ENCODE results near the gene TMEM233.

TMEM233 gene

DNA sequence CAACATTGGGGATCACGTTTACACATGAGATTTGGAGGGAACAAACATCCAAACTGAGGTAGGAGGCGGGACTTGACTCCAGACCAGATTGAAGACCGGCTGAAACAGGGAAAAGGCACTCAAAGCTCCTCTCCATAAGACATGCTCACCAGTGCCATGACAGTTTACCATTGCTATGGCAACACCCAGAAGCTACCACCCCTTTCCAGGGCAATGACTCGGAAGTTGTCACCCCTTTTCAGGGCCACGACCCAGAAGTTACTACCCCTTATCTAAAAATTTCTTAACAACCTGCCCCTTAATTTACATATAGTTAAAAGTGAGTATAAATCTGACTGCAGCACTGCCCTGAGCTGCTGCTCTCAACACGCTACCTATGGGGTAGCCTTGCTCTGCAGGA, 34.1 kb downstream of the TMEM233 start:
- Histone ChIP-seq H3K9ac (ENCODE audit: low read depth in 1 of 2, low read length in 2 of 2) (no peak overlapping the region), H3K9me3 (ENCODE audit: control insufficient read depth in 1 of 2, low read length in 2 of 2) (no peaks in the 10 kb centered on the region), H3K27ac (ENCODE audit: low read depth, low read length) (no peak overlapping the region), H3K27me3 (ENCODE audit: control insufficient read depth in 1 of 2, insufficient read depth in 2 of 2, low read length in 2 of 2) (peaks cover 0 to 3% of the 10 kb centered on the region in 2 donors), H3K4me1 (ENCODE audit: control insufficient read depth in 1 of 2, insufficient read depth in 2 of 2, low read length in 2 of 2) (no peaks in the 10 kb centered on the region), H3K4me3 (ENCODE audit: low read depth in 1 of 2, low read length in 2 of 2) (no peak overlapping the region), H3K36me3 (ENCODE audit: control insufficient read depth in 1 of 2, insufficient read depth in 2 of 2, low read length in 2 of 2) (no peaks in the 10 kb centered on the region)

DNA sequence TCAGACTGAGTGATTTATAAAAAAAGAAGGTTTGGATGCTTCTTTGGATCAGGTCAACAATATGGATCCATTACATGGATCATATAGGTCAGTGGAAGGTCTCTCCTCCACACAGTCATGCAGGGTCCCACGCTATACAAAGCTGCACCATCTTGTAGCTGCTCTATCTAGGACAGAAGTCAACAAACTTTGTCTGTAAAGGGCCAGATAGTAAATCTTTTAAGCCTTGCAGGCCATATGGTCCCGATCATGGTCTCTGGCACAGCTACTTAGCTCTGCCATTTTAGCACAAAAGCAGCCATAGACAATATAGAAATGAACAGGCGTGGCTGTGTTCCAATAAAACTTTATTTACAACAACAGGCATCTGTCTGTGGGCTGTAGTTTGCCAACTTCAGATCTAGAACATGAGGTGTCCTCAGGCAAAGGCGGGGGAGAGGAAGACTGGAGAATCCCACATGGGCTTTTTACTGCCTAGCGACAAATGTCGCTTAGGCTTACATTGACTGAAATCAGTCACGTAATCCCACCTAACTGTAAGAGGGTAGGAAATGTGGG, 36.7 kb downstream of the TMEM233 start:
- no peak overlapping the region for H3K9ac ChIP-seq (ENCODE audit: low read depth in 1 of 2, low read length in 2 of 2)
- H3K36me3 ChIP-seq (ENCODE audit: control insufficient read depth in 1 of 2, insufficient read depth in 2 of 2, low read length in 2 of 2) = no peaks in the 10 kb centered on the region
- H3K4me3 ChIP-seq (ENCODE audit: low read depth in 1 of 2, low read length in 2 of 2) = no peak overlapping the region
- no peaks in the 10 kb centered on the region for H3K4me1 ChIP-seq (ENCODE audit: control insufficient read depth in 1 of 2, insufficient read depth in 2 of 2, low read length in 2 of 2)
- H3K27me3 ChIP-seq (ENCODE audit: control insufficient read depth in 1 of 2, insufficient read depth in 2 of 2, low read length in 2 of 2) = no peaks in the 10 kb centered on the region
- no peak overlapping the region for H3K27ac ChIP-seq (ENCODE audit: low read depth, low read length)
- H3K9me3 ChIP-seq (ENCODE audit: control insufficient read depth in 1 of 2, low read length in 2 of 2) = no peaks in the 10 kb centered on the region

GRCh38 chr12:119630962-119631550, 37.5 kb downstream of the TMEM233 start:
- H3K4me1 ChIP-seq (ENCODE audit: control insufficient read depth in 1 of 2, insufficient read depth in 2 of 2, low read length in 2 of 2) = no peaks in the 10 kb centered on the region
- H3K9ac ChIP-seq (ENCODE audit: low read depth in 1 of 2, low read length in 2 of 2) = no peak overlapping the region
- no peaks in the 10 kb centered on the region for H3K9me3 ChIP-seq (ENCODE audit: control insufficient read depth in 1 of 2, low read length in 2 of 2)
- no peaks in the 10 kb centered on the region for H3K36me3 ChIP-seq (ENCODE audit: control insufficient read depth in 1 of 2, insufficient read depth in 2 of 2, low read length in 2 of 2)
- H3K27ac ChIP-seq (ENCODE audit: low read depth, low read length) = no peak overlapping the region
- H3K27me3 ChIP-seq (ENCODE audit: control insufficient read depth in 1 of 2, insufficient read depth in 2 of 2, low read length in 2 of 2) = no peaks in the 10 kb centered on the region
- no peak overlapping the region for H3K4me3 ChIP-seq (ENCODE audit: low read depth in 1 of 2, low read length in 2 of 2)

DNA sequence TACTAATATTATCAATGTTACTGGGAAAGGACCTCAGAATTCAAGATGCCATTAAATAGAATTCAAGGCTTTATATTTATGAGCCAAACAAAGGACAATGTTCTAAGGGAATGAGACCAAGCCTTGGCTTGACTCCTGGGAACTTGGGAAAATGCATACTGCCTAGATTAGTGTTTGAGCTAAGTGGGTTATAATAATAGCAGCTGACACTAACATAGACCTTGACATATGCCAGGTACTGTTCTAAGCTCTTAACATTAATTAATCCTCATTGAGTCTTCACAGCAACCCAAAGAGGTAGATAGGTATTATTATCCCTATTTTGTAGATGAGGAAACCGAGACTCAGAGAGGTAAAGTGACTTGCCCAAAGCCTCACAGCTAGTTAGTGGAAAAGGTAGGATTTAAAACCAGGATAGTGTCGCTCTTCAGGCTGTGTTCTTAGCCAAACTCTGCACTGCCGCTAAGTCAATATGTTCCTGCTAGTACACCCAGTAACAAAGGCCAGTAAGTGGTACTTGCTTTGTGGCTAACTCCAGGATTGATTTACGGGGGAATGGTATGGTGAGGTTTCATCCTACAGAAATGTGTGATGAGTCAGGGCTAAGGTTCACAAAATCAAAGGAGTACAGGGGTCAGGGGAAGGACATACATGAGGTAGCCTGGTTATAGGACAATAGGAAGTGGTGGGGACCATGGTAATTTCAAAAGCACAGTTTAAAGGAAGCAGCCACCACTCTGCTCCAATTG, 38.5 kb downstream of the TMEM233 start:
- H3K9ac ChIP-seq (ENCODE audit: low read depth in 1 of 2, low read length in 2 of 2) = no peak overlapping the region
- no peaks in the 10 kb centered on the region for H3K27me3 ChIP-seq (ENCODE audit: control insufficient read depth in 1 of 2, insufficient read depth in 2 of 2, low read length in 2 of 2)
- no peak overlapping the region for H3K4me3 ChIP-seq (ENCODE audit: low read depth in 1 of 2, low read length in 2 of 2)
- H3K4me1 ChIP-seq (ENCODE audit: control insufficient read depth in 1 of 2, insufficient read depth in 2 of 2, low read length in 2 of 2) = no peaks in the 10 kb centered on the region
- no peak overlapping the region for H3K27ac ChIP-seq (ENCODE audit: low read depth, low read length)
- no peaks in the 10 kb centered on the region for H3K9me3 ChIP-seq (ENCODE audit: control insufficient read depth in 1 of 2, low read length in 2 of 2)
- no peaks in the 10 kb centered on the region for H3K36me3 ChIP-seq (ENCODE audit: control insufficient read depth in 1 of 2, insufficient read depth in 2 of 2, low read length in 2 of 2)

- Histone ChIP-seq H3K9me3 (ENCODE audit: control insufficient read depth in 1 of 2, low read length in 2 of 2) (no peaks in the 10 kb centered on the region), H3K9ac (ENCODE audit: low read depth in 1 of 2, low read length in 2 of 2) (no peak overlapping the region), H3K27me3 (ENCODE audit: control insufficient read depth in 1 of 2, insufficient read depth in 2 of 2, low read length in 2 of 2) (no peaks in the 10 kb centered on the region)
These were observed 41.2 kb downstream of the TMEM233 start for GRCh38 chr12:119634743-119635142.

DNA sequence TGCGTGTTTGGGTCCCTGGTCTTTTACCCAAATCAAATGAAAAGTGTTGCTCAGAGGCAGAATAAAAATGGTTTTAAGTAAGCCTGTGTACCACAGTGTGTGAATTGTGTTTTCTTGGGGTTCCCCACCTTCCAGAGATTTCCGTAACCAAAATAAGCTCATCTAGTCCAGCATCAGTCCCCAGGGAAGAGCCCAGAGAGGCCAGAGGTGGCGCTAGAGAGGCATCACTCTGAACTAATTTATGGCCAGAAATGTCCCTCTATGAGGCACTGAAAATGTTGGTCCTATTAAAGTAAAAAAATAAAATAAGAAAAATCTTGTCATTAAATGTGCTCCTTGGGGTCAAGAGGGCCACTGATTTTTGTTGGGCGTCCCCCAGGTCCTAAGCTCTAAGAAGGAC, 49.4 kb downstream of the TMEM233 start:
- Histone ChIP-seq H3K27ac (ENCODE audit: low read depth, low read length) (no peak overlapping the region), H3K27me3 (ENCODE audit: control insufficient read depth in 1 of 2, insufficient read depth in 2 of 2, low read length in 2 of 2) (no peaks in the 10 kb centered on the region), H3K36me3 (ENCODE audit: control insufficient read depth in 1 of 2, insufficient read depth in 2 of 2, low read length in 2 of 2) (no peaks in the 10 kb centered on the region), H3K9me3 (ENCODE audit: control insufficient read depth in 1 of 2, low read length in 2 of 2) (no peaks in the 10 kb centered on the region), H3K4me3 (ENCODE audit: low read depth in 1 of 2, low read length in 2 of 2) (no peak overlapping the region), H3K4me1 (ENCODE audit: control insufficient read depth in 1 of 2, insufficient read depth in 2 of 2, low read length in 2 of 2) (no peaks in the 10 kb centered on the region), H3K9ac (ENCODE audit: low read depth in 1 of 2, low read length in 2 of 2) (no peak overlapping the region)

More at GRCh38 chr12:119634743-119635142, 41.2 kb downstream of the TMEM233 start:
- Histone ChIP-seq H3K4me1 (ENCODE audit: control insufficient read depth in 1 of 2, insufficient read depth in 2 of 2, low read length in 2 of 2) (no peaks in the 10 kb centered on the region), H3K27ac (ENCODE audit: low read depth, low read length) (no peak overlapping the region), H3K36me3 (ENCODE audit: control insufficient read depth in 1 of 2, insufficient read depth in 2 of 2, low read length in 2 of 2) (no peaks in the 10 kb centered on the region), H3K4me3 (ENCODE audit: low read depth in 1 of 2, low read length in 2 of 2) (no peak overlapping the region)

- H3K4me3 ChIP-seq (ENCODE audit: low read depth in 1 of 2, low read length in 2 of 2) = no peak overlapping the region
- H3K9ac ChIP-seq (ENCODE audit: low read depth in 1 of 2, low read length in 2 of 2) = no peak overlapping the region
- no peak overlapping the region for H3K27ac ChIP-seq (ENCODE audit: low read depth, low read length)
- no peaks in the 10 kb centered on the region for H3K9me3 ChIP-seq (ENCODE audit: control insufficient read depth in 1 of 2, low read length in 2 of 2)
- no peaks in the 10 kb centered on the region for H3K27me3 ChIP-seq (ENCODE audit: control insufficient read depth in 1 of 2, insufficient read depth in 2 of 2, low read length in 2 of 2)
- H3K36me3 ChIP-seq (ENCODE audit: control insufficient read depth in 1 of 2, insufficient read depth in 2 of 2, low read length in 2 of 2) = no peaks in the 10 kb centered on the region
- no peaks in the 10 kb centered on the region for H3K4me1 ChIP-seq (ENCODE audit: control insufficient read depth in 1 of 2, insufficient read depth in 2 of 2, low read length in 2 of 2)
These were observed 51.4 kb downstream of the TMEM233 start for GRCh38 chr12:119644930-119645329.

DNA sequence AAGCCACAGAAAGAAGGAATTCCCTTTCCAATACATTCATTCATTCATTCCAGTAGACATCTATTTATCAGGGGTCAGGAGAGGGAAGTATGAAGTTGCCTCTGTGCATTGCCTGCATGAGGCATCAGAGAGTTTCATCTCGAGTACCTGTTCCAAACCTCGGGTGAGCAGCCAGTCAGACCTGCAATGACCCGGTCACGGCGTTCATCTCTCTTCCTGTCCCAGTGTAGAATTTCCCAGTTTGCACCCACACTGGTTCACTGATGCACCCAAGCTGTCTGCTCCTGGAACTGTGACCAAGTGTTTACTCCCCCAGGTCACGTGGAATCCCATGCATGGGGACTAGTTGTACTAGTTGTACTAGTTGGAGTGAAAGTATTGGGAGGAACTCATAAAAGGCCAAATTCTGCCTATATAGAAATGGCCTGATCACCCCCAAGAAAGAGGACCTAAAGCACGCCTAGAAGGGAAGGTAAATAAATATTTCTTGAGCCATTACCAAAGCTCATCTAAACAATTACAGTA, 52.0 kb downstream of the TMEM233 start:
- no peaks in the 10 kb centered on the region for H3K4me1 ChIP-seq (ENCODE audit: control insufficient read depth in 1 of 2, insufficient read depth in 2 of 2, low read length in 2 of 2)
- H3K9ac ChIP-seq (ENCODE audit: low read depth in 1 of 2, low read length in 2 of 2) = no peak overlapping the region
- no peaks in the 10 kb centered on the region for H3K27me3 ChIP-seq (ENCODE audit: control insufficient read depth in 1 of 2, insufficient read depth in 2 of 2, low read length in 2 of 2)
- H3K4me3 ChIP-seq (ENCODE audit: low read depth in 1 of 2, low read length in 2 of 2) = no peak overlapping the region
- H3K9me3 ChIP-seq (ENCODE audit: control insufficient read depth in 1 of 2, low read length in 2 of 2) = no peaks in the 10 kb centered on the region
- no peaks in the 10 kb centered on the region for H3K36me3 ChIP-seq (ENCODE audit: control insufficient read depth in 1 of 2, insufficient read depth in 2 of 2, low read length in 2 of 2)
- no peak overlapping the region for H3K27ac ChIP-seq (ENCODE audit: low read depth, low read length)

DNA sequence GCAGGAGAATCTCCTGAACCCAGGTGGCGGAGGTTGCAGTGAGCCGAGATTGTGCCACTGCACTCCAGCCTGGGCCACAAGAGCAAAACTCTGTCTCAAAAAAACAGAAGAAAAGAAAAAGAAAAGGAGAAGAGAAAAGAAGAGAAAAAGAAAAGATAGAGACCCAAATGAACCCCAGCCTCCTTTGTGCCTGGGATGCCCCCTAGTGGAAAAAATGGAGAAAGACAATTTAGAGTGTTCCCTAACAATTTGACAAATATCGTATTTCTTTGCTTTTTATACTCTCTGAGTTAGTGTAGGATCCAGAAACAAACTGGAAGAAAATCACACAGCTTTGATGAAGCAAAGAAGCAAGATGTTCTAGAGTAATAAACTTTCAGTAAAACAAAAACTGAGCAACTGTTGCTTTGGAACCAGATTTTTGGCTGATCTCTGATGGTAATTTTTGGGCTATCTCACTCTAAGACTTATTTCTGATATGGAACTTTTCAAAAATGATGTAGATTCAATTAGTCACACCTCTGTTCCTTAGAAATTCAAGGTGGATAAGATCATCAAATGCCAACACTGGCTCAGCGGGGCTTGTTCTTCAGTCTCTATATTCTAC, 55.7 kb downstream of the TMEM233 start:
- H3K9me3 ChIP-seq (ENCODE audit: control insufficient read depth in 1 of 2, low read length in 2 of 2) = peaks cover 0 to 9% of the 10 kb centered on the region in 2 donors
- no peak overlapping the region for H3K9ac ChIP-seq (ENCODE audit: low read depth in 1 of 2, low read length in 2 of 2)
- H3K36me3 ChIP-seq (ENCODE audit: control insufficient read depth in 1 of 2, insufficient read depth in 2 of 2, low read length in 2 of 2) = no peaks in the 10 kb centered on the region
- no peaks in the 10 kb centered on the region for H3K27me3 ChIP-seq (ENCODE audit: control insufficient read depth in 1 of 2, insufficient read depth in 2 of 2, low read length in 2 of 2)
- H3K4me1 ChIP-seq (ENCODE audit: control insufficient read depth in 1 of 2, insufficient read depth in 2 of 2, low read length in 2 of 2) = no peaks in the 10 kb centered on the region
- no peak overlapping the region for H3K27ac ChIP-seq (ENCODE audit: low read depth, low read length)
- H3K4me3 ChIP-seq (ENCODE audit: low read depth in 1 of 2, low read length in 2 of 2) = no peak overlapping the region

DNA sequence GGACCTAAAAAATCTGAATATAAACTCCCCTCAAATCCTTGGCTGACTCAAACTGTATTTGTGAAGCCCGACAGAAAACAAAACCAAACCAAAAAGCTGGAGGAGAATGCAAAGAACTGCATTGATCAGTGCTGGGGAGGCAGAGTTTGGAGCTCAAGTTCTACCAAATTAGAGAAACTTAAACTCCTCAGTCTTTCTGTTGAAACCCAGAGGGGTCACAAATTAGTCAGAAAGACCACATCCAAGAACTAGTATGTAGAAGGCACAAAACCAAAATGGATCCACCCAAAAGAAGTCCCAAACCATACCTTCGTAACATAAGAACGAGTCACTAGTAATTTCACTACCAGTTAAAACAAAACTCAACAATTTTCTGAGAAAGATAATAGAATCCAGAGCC, 59.1 kb downstream of the TMEM233 start:
- H3K9ac ChIP-seq (ENCODE audit: low read depth in 1 of 2, low read length in 2 of 2) = no peak overlapping the region
- H3K4me1 ChIP-seq (ENCODE audit: control insufficient read depth in 1 of 2, insufficient read depth in 2 of 2, low read length in 2 of 2) = no peaks in the 10 kb centered on the region
- no peaks in the 10 kb centered on the region for H3K27me3 ChIP-seq (ENCODE audit: control insufficient read depth in 1 of 2, insufficient read depth in 2 of 2, low read length in 2 of 2)
- H3K27ac ChIP-seq (ENCODE audit: low read depth, low read length) = no peak overlapping the region
- H3K36me3 ChIP-seq (ENCODE audit: control insufficient read depth in 1 of 2, insufficient read depth in 2 of 2, low read length in 2 of 2) = no peaks in the 10 kb centered on the region
- H3K9me3 ChIP-seq (ENCODE audit: control insufficient read depth in 1 of 2, low read length in 2 of 2) = peaks cover 0 to 9% of the 10 kb centered on the region in 2 donors
- H3K4me3 ChIP-seq (ENCODE audit: low read depth in 1 of 2, low read length in 2 of 2) = no peak overlapping the region
